Lung (tissue), 12 donors: ENCODE data around the gene TENM3. TPM values are rescaled to one million over a fixed set of nuclear protein-coding genes. Genes with fewer than 3 reads are reported as not detected.

Experiments
- ATAC-seq: fragments of 200-7000 bp; cut with Tn5 transposase; one replicate; pipeline ENCODE4 v1.9.1; 2020; ENCODE audit warnings: moderate number of reproducible peaks; ENCODE audit not compliant: insufficient read depth, low FRiP score
- DNase-seq, 3 donors: peaks; one replicate each; pipeline ENCODE4 v3.0.0-alpha.2; 2013 to 2017
- H3K27ac ChIP-seq, 2 donors: one replicate each; pipeline ENCODE4 v1.5.1; 2013; ENCODE audit warnings: mild to moderate bottlenecking in 2 of 2, moderate library complexity in 2 of 2, control low read depth in 1 of 2, inconsistent platforms in 1 of 2, low read depth in 1 of 2, low read length in 1 of 2
- H3K27me3 ChIP-seq, 3 donors: one replicate each; pipeline ENCODE4 v1.5.1; 2013; ENCODE audit warnings: low read length in 2 of 3; ENCODE audit not compliant: control insufficient read depth in 3 of 3, insufficient read depth in 3 of 3
- H3K36me3 ChIP-seq, 4 donors: one replicate each; pipeline ENCODE4 v1.5.1; 2013; ENCODE audit warnings: low read length in 4 of 4, mild to moderate bottlenecking in 1 of 4, moderate library complexity in 1 of 4; ENCODE audit not compliant: control insufficient read depth in 4 of 4, insufficient read depth in 4 of 4
- H3K4me1 ChIP-seq, 5 donors: one replicate each; pipeline ENCODE4 v1.5.1; 2013; ENCODE audit warnings: low read length in 5 of 5, mild to moderate bottlenecking in 2 of 5, moderate library complexity in 1 of 5; ENCODE audit not compliant: control insufficient read depth in 5 of 5, insufficient read depth in 5 of 5
- H3K4me3 ChIP-seq: one replicate; pipeline ENCODE4 v1.5.1; 2013; ENCODE audit warnings: mild to moderate bottlenecking, control low read depth, moderate library complexity
- H3K9ac ChIP-seq, 2 donors: one replicate each; pipeline ENCODE4 v1.5.1; 2013; ENCODE audit warnings: low read length in 2 of 2, control low read depth in 1 of 2; ENCODE audit not compliant: insufficient read depth in 1 of 2
- H3K9me3 ChIP-seq, 4 donors: one replicate each; pipeline ENCODE4 v1.5.1; 2013; ENCODE audit warnings: low read length in 3 of 4, mild to moderate bottlenecking in 1 of 4, moderate library complexity in 1 of 4; ENCODE audit not compliant: control insufficient read depth in 4 of 4, insufficient read depth in 3 of 4
- CTCF ChIP-seq: IDR thresholded peaks from 2 replicates; pipeline ENCODE4 v1.5.1; 2012; ENCODE audit warnings: mild to moderate bottlenecking; ENCODE audit errors: control extremely low read depth, extremely low read depth
- WGBS, 2 donors: extraction: QIAGEN DNeasy Blood & Tissue Kit; methylation state at CpG; one replicate each; pipeline ENCODE4 v1.1.7; 2013; 5-methylcytosine and 5-hydroxymethylcytosine counted together
- polyA plus RNA-seq, 2 donors: library from polyadenylated mRNA; stranded (reverse); fragments of 200-250 nt; gene quantifications; one replicate each; pipeline ENCODE4 v1.2.1, GENCODE V29; 2013
- total RNA-seq, 2 donors: library from RNA; depleted of rRNA in 1 of 2; stranded (reverse); fragments of >200 nt in 1 of 2; gene quantifications; one replicate each; pipeline ENCODE4 v1.2.1, GENCODE V29; 2014 to 2021
- donor health status: control.
- donor health status: control.
- donor health status: Bipolar disorder and iron deficiency.
- donor health status: healthy.
- donor health status: DM: yes; HTN: yes; CAD: no.

The TENM3 gene
- total and polyA plus RNA-seq, 4 donors = 0.14 to 5.3 (median 2.2) TPM

- H3K27ac ChIP-seq = no peak overlapping the region
- WGBS, 2 donors = 85 to 95% methylated on average over 3 of the region's 3 CpGs
- no peak for ATAC-seq
Observed at GRCh38 chr4:182695009-182695408, 451.8 kb downstream of the TENM3 start.

DNA sequence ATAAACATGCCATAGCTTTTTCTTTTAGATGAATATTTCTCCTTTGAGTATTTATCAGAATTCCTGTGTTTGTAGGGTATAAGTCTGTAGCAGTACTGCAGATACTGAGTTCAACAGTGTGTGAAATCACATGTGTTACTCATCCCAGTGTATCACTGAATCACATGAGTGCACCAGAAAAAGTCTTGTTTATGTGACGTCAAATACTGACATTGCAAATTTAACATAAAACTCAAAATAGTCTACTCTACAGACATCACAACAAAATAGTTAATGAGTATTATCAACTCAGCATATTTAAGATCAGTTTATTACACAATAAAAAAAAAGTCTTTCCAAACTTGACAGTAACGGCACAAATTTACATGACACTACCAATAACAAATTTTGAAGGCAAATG, 452.6 kb downstream of the TENM3 start:
- Histone ChIP-seq H3K9me3 (peaks cover 0 to 2% (median 0%) of the 10 kb centered on the region in 4 donors), H3K4me1 (peaks cover 0 to 33% (median 0%) of the 10 kb centered on the region in 5 donors), H3K4me3 (no peak overlapping the region), H3K27me3 (no peaks in the 10 kb centered on the region), H3K27ac (no peak overlapping the region), H3K36me3 (no peaks in the 10 kb centered on the region), H3K9ac (no peak overlapping the region)
- TF ChIP-seq CTCF = no peak
- WGBS, 2 donors = 86 to 88% methylated on average over 2 of the region's 2 CpGs
- DNase-seq (no peak), ATAC-seq (no peak)

More at GRCh38 chr4:182695009-182695408, 451.8 kb downstream of the TENM3 start:
- Histone ChIP-seq H3K9ac (no peak overlapping the region), H3K27me3 (no peaks in the 10 kb centered on the region), H3K36me3 (no peaks in the 10 kb centered on the region), H3K4me1 (peaks cover 0 to 25% (median 0%) of the 10 kb centered on the region in 5 donors), H3K4me3 (no peak overlapping the region), H3K9me3 (peaks cover 0 to 2% (median 0%) of the 10 kb centered on the region in 4 donors)
- no peak for TF ChIP-seq CTCF
- DNase-seq = no peak

DNA sequence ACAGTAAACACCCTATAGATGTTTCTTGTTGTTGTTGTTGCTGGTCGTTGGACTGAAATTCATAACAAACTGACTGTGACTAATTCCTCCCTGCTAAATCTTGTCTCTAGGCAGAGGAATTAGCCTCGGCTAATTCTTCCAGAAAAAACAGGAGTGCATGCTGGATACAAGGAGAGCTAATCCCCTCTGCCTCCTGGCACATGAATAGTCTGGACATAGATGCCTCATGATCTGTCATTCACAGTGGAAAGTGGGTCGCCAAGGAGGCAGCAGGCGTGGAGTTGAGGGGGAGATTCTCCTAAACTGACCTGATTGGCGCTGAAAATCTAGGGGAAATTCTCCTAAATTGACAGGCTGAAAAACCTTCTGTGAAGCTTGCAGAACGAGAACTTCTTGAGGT, 453.9 kb downstream of the TENM3 start:
- WGBS, 2 donors = 77 to 90% methylated on average over 6 of the region's 6 CpGs
- Histone ChIP-seq H3K4me1 (peaks cover 0 to 33% (median 0%) of the 10 kb centered on the region in 5 donors), H3K9ac (no peak overlapping the region), H3K36me3 (no peaks in the 10 kb centered on the region), H3K9me3 (peaks cover 0 to 2% (median 0%) of the 10 kb centered on the region in 4 donors), H3K27me3 (no peaks in the 10 kb centered on the region), H3K4me3 (no peak overlapping the region), H3K27ac (no peak overlapping the region)
- TF ChIP-seq CTCF = no peak
- DNase-seq = no peak
- ATAC-seq = no peak

GRCh38 chr4:182698212-182698611, 455.0 kb downstream of the TENM3 start:
- Histone ChIP-seq H3K9ac (no peak overlapping the region), H3K4me3 (no peak overlapping the region), H3K9me3 (peaks cover 0 to 2% (median 0%) of the 10 kb centered on the region in 4 donors), H3K27me3 (no peaks in the 10 kb centered on the region), H3K4me1 (peaks cover 0 to 33% (median 0%) of the 10 kb centered on the region in 5 donors), H3K27ac (no peak overlapping the region), H3K36me3 (no peaks in the 10 kb centered on the region)
- WGBS, 2 donors = 86 to 89% methylated on average over 6 of the region's 6 CpGs
- no peak for TF ChIP-seq CTCF
- DNase-seq (no peak), ATAC-seq (no peak)
